ENCODE results near the gene AZI2.

Gene AZI2

DNA sequence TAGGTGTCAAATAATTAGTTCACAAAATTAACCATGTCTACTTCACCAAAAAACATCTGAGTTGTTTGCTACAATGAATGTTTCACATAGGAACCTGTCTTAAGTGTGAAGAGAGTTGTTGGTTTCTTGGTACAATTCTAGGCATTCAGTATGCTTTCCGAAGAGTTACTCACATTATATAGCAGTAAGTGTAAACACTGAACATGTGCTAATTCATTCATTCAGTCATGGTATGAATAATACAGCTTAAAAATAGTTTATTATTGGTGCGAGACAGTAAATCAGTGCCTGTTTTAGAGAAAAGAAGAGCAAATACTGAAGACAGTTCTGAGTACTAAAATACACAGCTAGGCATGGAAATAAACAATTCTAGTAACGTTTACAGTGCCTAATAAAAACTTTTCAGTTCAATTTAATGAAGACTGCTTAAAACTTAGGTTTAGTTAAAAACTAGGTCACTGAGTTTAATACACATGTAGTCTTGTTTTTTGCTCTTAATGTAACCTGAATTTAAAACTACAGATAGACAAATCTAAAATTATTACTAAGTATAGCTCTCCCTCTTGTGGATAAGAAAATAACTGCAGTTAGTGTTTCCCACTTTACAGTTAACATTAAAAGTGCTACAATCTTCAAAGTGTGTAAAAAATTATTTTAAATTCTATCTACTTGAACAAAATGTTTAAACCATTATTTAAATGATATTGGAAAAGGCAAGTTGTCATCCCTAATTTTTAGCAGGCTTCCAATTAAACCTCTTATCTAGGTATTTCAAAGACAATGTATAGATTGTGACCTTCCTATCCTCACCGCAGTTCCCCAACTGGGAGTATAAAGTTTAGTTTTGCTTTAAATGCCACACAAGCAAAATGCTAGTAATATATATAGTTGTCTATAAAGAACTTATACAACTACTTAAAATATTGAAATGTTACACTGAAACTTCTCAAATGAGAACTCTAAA, 20.2 kb downstream of the AZI2 start:
- peak; percentile 49 to 58 for DNase-seq (ENCODE audit: low read depth in 2 of 2)
- TF ChIP-seq, protein P1, sequence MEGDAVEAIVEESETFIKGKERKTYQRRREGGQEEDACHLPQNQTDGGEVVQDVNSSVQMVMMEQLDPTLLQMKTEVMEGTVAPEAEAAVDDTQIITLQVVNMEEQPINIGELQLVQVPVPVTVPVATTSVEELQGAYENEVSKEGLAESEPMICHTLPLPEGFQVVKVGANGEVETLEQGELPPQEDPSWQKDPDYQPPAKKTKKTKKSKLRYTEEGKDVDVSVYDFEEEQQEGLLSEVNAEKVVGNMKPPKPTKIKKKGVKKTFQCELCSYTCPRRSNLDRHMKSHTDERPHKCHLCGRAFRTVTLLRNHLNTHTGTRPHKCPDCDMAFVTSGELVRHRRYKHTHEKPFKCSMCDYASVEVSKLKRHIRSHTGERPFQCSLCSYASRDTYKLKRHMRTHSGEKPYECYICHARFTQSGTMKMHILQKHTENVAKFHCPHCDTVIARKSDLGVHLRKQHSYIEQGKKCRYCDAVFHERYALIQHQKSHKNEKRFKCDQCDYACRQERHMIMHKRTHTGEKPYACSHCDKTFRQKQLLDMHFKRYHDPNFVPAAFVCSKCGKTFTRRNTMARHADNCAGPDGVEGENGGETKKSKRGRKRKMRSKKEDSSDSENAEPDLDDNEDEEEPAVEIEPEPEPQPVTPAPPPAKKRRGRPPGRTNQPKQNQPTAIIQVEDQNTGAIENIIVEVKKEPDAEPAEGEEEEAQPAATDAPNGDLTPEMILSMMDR (IDR thresholded peaks at IDR 0.05; ENCODE audit: low read depth, low read length) = peak; percentile 43
- no peak overlapping the region for H3K4me3 ChIP-seq (replicated peaks in 1 of 2; ENCODE audit: low read depth in 2 of 2, low read length in 2 of 2)

DNA sequence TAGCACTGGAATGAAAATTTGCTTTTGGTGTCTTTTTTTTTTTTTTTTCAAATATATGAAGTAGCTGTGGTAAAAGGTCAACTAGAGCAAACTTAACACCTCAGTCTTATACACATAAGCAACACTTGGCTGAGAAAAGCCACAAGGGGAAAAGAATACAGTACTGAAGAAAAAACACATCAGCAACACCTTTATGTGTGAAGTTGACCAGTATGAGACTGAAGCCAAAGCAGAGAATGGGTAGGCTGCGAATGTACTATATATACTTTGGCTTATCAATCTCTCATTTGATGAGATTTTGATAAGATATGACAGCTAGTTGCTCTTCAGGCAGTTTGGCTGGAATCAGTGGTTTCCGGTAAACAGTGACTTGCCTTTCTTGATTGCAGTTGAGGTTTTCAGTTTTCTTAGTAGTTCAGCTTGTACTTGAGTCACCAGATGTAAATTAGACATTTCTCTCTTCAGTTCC, 22.1 kb downstream of the AZI2 start:
- TF ChIP-seq, protein P1 (IDR thresholded peaks at IDR 0.05; ENCODE audit: low read depth, low read length) = no peak
- no peak overlapping the region for H3K4me3 ChIP-seq (replicated peaks in 1 of 2; ENCODE audit: low read depth in 2 of 2, low read length in 2 of 2)
- DNase-seq (ENCODE audit: low read depth in 2 of 2) = no peak

DNA sequence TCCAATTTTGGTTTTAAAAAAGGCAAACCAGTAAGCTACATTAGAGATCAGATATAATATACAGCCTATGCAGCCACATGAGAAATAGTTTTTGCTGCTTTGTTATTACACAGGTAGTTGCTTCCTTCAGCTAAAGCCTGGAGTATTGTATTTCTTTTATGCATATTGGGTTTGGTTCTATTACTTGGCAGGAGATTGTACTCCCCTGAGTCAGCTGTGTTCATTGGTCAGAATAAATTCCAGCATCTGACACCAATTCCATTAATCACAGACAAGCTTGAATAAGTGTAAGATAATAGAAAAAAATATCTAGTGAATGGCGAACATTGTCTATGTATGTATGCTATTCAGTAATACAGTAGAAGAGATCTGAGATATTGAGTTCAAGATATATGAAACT, 26.2 kb downstream of the AZI2 start:
- peak; percentile 24 to 59 for DNase-seq (ENCODE audit: low read depth in 2 of 2)
- TF ChIP-seq, protein P1 (IDR thresholded peaks at IDR 0.05; ENCODE audit: low read depth, low read length) = no peak
- H3K4me3 ChIP-seq (replicated peaks in 1 of 2; ENCODE audit: low read depth in 2 of 2, low read length in 2 of 2) = no peak overlapping the region

DNA sequence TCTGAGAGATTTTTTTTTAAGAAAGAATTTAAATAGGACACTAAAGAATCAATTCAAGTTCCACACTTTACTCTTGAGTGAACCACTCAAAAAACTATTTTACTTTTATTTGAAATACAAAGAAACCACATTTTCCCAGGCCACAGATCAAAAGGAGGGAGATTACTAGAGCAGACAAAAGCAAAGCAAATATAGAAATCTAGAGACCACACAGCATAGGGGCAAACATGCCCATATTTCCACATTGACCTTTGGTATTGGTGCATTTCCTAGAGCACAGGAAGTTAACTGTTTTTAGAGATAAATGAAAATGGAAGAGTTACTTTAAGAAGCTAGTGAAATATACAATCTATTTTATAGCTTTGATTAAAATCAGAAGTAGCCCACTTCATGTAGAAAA, 27.6 kb downstream of the AZI2 start:
- no peak overlapping the region for H3K4me3 ChIP-seq (replicated peaks in 1 of 2; ENCODE audit: low read depth in 2 of 2, low read length in 2 of 2)
- no peak for DNase-seq (ENCODE audit: low read depth in 2 of 2)
- TF ChIP-seq, protein P1 (IDR thresholded peaks at IDR 0.05; ENCODE audit: low read depth, low read length) = no peak

DNA sequence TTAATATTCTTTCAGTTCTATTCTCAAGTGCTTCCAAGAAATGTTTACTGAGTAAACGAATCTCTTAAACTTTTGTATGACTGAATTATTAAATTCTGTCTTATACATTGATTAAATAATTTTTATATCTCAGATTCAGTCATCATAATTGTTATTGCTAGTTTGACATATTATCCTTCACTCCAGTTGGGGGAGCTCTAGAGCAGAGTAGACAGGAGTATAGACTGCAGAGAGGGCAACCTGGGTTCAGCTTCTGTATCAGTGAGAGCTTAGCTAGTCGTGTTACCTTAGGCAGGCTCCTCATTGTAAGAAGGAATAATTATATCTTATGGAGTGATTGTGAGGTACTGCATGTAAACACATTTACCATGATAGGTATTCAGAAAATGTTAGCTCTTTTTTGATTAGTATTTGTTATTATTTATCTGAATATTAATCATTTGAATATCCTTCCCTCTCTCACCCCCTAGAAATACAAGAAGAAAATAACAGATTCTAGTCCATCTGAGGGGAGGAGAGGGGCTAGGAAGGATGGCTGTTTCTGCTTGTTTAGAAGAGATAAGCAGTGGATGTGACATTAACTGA, 31.1 kb downstream of the AZI2 start:
- peak; percentile 60 to 67 for DNase-seq (ENCODE audit: low read depth in 2 of 2)
- TF ChIP-seq, protein P1 (IDR thresholded peaks at IDR 0.05; ENCODE audit: low read depth, low read length) = peak; percentile 68
- H3K4me3 ChIP-seq (replicated peaks in 1 of 2; ENCODE audit: low read depth in 2 of 2, low read length in 2 of 2) = no peak overlapping the region

DNA sequence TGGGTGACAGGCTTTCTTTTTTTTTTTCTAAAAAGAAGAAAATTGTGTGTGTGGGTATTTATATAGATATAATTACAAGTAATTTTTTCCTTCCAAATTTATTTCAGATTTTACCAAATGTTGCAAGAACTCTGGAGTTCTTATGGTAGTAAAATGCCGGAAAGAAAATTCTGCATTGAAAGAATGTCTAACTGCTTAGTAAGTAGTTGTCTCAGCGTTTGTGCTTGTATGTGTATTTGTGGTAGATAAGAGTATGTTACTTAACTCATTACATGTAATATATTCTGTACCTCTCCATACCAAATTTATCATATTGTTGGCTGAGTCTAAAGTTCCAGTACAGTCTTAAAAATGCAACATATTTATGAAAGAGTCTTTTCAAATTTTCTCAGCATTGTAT, 32.4 kb downstream of the AZI2 start:
- H3K4me3 ChIP-seq (replicated peaks in 1 of 2; ENCODE audit: low read depth in 2 of 2, low read length in 2 of 2) = no peak overlapping the region
- DNase-seq (ENCODE audit: low read depth in 2 of 2) = peak; percentile 26 to 49
- TF ChIP-seq, protein P1 (IDR thresholded peaks at IDR 0.05; ENCODE audit: low read depth, low read length) = no peak
